ENCODE data around the gene SRD5A3.

SRD5A3 gene

DNA sequence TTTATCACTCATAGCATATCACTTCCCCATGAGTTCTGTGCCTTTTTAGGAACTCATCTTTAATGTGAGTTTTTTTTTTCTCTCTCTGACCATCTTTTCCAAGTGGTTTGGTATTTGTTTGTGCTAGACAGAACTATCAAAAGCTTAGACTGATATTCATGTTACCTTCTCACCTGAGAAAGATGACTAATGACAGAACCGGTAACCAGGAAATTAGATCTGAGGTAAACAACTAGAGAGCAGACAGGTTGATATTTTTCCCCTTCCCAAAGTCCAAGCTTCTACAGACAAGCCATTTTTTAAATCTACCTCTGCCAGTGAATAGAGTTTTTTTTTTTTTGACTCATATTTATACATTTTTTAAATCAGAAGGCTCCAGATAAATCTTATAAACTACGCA, 17.0 kb upstream of the SRD5A3 start:
- TF ChIP-seq, protein P1, sequence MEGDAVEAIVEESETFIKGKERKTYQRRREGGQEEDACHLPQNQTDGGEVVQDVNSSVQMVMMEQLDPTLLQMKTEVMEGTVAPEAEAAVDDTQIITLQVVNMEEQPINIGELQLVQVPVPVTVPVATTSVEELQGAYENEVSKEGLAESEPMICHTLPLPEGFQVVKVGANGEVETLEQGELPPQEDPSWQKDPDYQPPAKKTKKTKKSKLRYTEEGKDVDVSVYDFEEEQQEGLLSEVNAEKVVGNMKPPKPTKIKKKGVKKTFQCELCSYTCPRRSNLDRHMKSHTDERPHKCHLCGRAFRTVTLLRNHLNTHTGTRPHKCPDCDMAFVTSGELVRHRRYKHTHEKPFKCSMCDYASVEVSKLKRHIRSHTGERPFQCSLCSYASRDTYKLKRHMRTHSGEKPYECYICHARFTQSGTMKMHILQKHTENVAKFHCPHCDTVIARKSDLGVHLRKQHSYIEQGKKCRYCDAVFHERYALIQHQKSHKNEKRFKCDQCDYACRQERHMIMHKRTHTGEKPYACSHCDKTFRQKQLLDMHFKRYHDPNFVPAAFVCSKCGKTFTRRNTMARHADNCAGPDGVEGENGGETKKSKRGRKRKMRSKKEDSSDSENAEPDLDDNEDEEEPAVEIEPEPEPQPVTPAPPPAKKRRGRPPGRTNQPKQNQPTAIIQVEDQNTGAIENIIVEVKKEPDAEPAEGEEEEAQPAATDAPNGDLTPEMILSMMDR (IDR thresholded peaks at IDR 0.05; ENCODE audit: control insufficient read depth, extremely low read depth, insufficient read depth): no peak
- H3K4me3 ChIP-seq (ENCODE audit: low read depth, low read length): no peak overlapping the region
- no peak for DNase-seq (ENCODE audit: low read depth)

DNA sequence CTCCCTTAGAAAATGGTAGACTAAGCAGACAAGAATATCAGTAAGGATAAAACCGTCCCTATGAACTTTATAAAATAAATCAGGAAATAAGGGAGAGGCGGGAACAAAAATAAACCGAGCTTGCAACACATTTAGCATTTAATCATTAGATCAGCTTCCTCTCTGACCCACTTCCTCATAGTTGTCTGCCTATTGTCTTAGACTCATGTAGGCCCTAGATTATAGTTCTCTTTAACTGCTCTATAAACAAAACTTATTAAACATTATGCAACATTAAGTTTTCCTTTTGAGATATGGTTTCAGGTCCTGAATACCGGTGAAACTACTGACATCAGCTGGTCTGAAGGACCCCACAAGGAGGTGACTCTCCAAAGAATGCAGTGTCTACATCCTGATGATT, 15.8 kb upstream of the SRD5A3 start:
- TF ChIP-seq, protein P1 (IDR thresholded peaks at IDR 0.05; ENCODE audit: control insufficient read depth, extremely low read depth, insufficient read depth): no peak
- no peak for DNase-seq (ENCODE audit: low read depth)
- no peak overlapping the region for H3K4me3 ChIP-seq (ENCODE audit: low read depth, low read length)

DNA sequence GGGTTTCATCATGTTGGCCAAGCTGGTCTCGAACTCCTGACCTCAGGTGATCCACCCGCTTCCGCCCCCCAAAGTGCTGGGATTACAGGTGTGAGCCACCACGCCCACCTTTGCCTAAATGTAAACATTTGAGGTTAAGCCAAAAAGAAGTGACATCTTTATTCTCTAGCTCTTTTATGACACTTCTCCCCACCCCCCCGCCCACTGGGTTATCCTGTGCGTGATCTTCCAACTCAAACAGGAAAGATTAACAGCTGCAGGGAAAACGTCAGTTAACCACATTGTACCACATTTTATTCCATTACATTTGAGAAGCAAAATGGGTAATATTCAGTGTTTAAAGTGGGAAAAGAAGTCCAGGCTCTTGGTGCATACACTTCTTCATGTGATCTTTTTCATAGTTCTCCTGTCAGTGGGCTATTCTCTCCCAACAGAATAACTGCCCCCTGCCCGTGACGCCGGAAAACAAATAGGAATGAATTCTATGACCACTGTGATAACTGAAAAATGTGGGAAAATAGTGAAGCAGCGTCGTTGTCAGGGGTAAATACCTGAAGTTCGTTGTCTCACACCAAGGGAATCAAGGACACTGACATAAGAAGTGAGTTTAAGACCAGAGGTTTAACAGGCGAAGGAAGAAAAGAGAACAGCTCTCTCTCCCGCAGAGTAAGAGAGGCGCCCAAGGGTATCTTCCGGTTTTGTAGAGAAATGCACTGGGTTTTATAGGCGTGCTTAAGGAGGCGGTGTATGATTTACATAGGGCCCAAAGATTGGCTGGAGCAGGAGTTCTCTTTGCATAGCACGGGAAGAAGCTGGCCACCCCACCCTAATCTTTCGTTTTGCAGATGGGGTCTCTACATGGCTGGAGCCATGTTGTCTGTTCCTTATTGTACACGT, 9.7 kb upstream of the SRD5A3 start:
- no peak for DNase-seq (ENCODE audit: low read depth)
- H3K4me3 ChIP-seq (ENCODE audit: low read depth, low read length): no peak overlapping the region
- TF ChIP-seq, protein P1 (IDR thresholded peaks at IDR 0.05; ENCODE audit: control insufficient read depth, extremely low read depth, insufficient read depth): no peak

DNA sequence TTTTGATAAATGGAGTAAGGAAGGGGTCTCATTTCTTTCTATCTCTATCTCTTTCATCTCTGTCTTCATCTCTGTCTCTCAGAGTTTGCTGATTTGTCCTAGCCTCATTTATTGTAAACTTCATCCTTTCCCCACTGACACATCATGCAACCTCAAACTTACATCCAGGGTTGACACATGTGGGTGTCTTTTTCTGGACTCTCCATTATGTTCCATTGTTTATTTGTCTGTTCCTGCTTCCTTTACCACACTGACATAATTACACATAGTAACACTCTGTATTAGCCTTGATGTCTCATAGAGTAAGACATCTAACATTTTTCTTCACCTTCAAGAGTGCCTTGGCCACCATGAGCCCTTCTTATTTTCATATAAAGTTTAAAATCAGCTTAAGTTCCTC, 8.1 kb upstream of the SRD5A3 start:
- TF ChIP-seq, protein P1 (IDR thresholded peaks at IDR 0.05; ENCODE audit: control insufficient read depth, extremely low read depth, insufficient read depth): no peak
- no peak for DNase-seq (ENCODE audit: low read depth)

DNA sequence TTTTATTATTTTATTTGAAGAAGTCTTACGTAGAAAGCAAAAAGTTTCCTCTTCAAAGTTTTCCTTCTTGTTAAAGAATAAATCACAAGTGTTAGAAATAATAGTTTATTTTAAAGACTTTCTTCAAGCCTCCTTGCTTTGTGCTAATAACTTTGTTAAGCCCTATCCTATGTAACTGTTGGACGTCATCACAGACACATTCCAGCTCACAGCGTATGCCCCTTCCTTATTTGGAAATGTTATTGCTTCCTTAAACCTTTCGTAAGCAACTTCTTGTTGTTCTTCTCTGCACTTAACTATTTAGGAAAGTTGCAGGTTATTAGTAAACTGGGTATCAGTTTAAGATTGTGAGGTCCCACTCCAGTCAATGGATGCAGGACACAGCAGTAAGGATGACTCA, 7.6 kb upstream of the SRD5A3 start:
- TF ChIP-seq, protein P1 (IDR thresholded peaks at IDR 0.05; ENCODE audit: control insufficient read depth, extremely low read depth, insufficient read depth): no peak
- H3K4me3 ChIP-seq (ENCODE audit: low read depth, low read length): no peak overlapping the region
- DNase-seq (ENCODE audit: low read depth): no peak

More for the DNA sequence above, 8.1 kb upstream of the SRD5A3 start:
- H3K4me3 ChIP-seq (ENCODE audit: low read depth, low read length): no peak overlapping the region

DNA sequence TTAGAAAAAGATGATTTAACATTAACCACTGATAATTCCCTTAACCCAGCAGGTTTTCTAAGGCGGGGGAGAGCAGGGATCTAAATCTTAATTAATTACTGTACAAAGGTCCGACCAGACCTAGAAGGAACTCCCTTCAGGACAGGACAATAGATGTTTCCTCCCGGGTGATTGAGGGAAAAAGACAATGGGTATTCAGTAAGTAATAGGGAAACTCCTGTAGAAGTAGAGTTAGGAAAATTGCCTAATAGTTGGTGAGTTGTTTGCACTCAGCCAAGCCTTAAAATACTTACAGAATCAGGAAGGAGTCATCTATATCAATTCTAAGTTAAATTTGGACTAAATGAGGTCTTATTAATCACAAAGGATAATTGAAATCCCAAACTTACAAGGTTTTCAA, 5.8 kb upstream of the SRD5A3 start:
- TF ChIP-seq, protein P1 (IDR thresholded peaks at IDR 0.05; ENCODE audit: control insufficient read depth, extremely low read depth, insufficient read depth): no peak
- H3K4me3 ChIP-seq (ENCODE audit: low read depth, low read length): no peak overlapping the region
- DNase-seq (ENCODE audit: low read depth): no peak

DNA sequence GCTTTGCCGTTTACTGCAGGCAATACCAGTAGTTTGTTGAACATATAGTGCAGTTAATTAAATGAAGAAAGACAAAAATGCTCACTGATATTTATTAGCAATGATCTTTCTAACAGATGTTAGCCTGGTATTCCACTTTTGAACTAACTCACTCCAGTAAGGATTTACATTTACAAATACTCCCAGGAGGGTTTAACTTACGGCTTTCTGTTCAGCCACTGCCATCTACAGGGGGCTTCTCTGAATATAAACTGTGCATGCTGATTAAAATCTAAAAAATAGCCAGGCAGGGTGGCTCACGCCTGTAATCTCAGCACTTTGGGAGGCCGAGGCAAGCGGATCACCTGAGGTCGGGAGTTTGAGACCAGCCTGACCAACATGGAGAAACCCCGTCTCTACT, 2.2 kb upstream of the SRD5A3 start:
- no peak for DNase-seq (ENCODE audit: low read depth)
- TF ChIP-seq, protein P1 (IDR thresholded peaks at IDR 0.05; ENCODE audit: control insufficient read depth, extremely low read depth, insufficient read depth): no peak
- no peak overlapping the region for H3K4me3 ChIP-seq (ENCODE audit: low read depth, low read length)

Measured in LNCaP clone FGC (cell line).